WERI-Rb-1 (cell line): ENCODE data around the gene CNTNAP1.
"Not testable (repeated sequence)": the region's sequence is repeated elsewhere in the genome, so short reads cannot be mapped to it uniquely, and the experiment has no call there.

Experiments used
- DNase-seq: peaks from one replicate; pipeline ENCODE4 v3.0.0-alpha.2; 2020
- H3K27ac ChIP-seq: fragments of 250-450 bp; sonication (Bioruptor Pico); 2 replicates; pipeline ENCODE4 v1.5.1; 2020; ENCODE audit warnings: mild to moderate bottlenecking, moderate library complexity
- H3K27me3 ChIP-seq: fragments of 250-450 bp; sonication (Bioruptor Pico); 2 replicates; pipeline ENCODE4 v1.5.1; 2021; ENCODE audit warnings: mild to moderate bottlenecking, low read depth, moderate library complexity; ENCODE audit not compliant: insufficient read depth, severe bottlenecking
- H3K36me3 ChIP-seq: fragments of 250-450 bp; sonication (Bioruptor Pico); 2 replicates; pipeline ENCODE4 v1.5.1; 2020; ENCODE audit warnings: mild to moderate bottlenecking, moderate library complexity
- H3K4me3 ChIP-seq: 2 replicates; pipeline ENCODE4 v1.5.1; 2011; ENCODE audit warnings: low read depth, mild to moderate bottlenecking, control low read depth, low read length
- H3K9me3 ChIP-seq: fragments of 250-450 bp; sonication (Bioruptor Pico); 2 replicates; pipeline ENCODE4 v1.5.1; 2021; ENCODE audit warnings: mild to moderate bottlenecking, moderate library complexity; ENCODE audit not compliant: severe bottlenecking
- CTCF ChIP-seq: IDR thresholded peaks from 2 replicates; pipeline ENCODE4 v1.5.1; 2011; ENCODE audit warnings: low read depth, mild to moderate bottlenecking, control low read depth, inconsistent platforms, low read length

Gene CNTNAP1

GRCh38 chr17:42659079-42659931 lies 23.0 kb upstream of the CNTNAP1 start, which contains the start of gene TUBG2:
Gene TUBG2, plus strand, starts transcription at chr17:42659284. Its CDS starts 220 bp downstream, at chr17:42659504.
- peak within 1 kb of the TSS; percentile 80 for H3K4me3 ChIP-seq
- H3K27me3 ChIP-seq = no peaks in the 10 kb centered on the region
- H3K27ac ChIP-seq = peak within 1 kb of the TSS; percentile 61
- peaks cover 5% of the 10 kb centered on the region for H3K9me3 ChIP-seq
- H3K36me3 ChIP-seq = peaks cover 24% of the 10 kb centered on the region
- TF ChIP-seq CTCF = no peak
- peak; percentile 98 for DNase-seq

GRCh38 chr17:42659932-42660274 lies 22.4 kb upstream of the CNTNAP1 start:
- not testable (repeated sequence) for H3K4me3 ChIP-seq, H3K27ac ChIP-seq, H3K27me3 ChIP-seq, H3K9me3 ChIP-seq, DNase-seq
- H3K36me3 ChIP-seq = peaks cover 27% of the 10 kb centered on the region

GRCh38 chr17:42660692-42661345 lies 21.5 kb upstream of the CNTNAP1 start:
- Histone ChIP-seq H3K36me3 (peaks cover 34% of the 10 kb centered on the region), H3K27ac (no peak overlapping the region), H3K4me3 (no peak overlapping the region), H3K9me3 (peaks cover 5% of the 10 kb centered on the region), H3K27me3 (no peaks in the 10 kb centered on the region)
- no peak for DNase-seq
- no peak for TF ChIP-seq CTCF

GRCh38 chr17:42665581-42666001 lies 16.7 kb upstream of the CNTNAP1 start:
- TF ChIP-seq CTCF = no peak
- Histone ChIP-seq H3K9me3 (no peaks in the 10 kb centered on the region), H3K27ac (no peak overlapping the region), H3K4me3 (no peak overlapping the region), H3K36me3 (peaks cover 76% of the 10 kb centered on the region), H3K27me3 (no peaks in the 10 kb centered on the region)
- no peak for DNase-seq

- H3K9me3 ChIP-seq, H3K27me3 ChIP-seq, DNase-seq, H3K27ac ChIP-seq, H3K4me3 ChIP-seq: not testable (repeated sequence)
- peaks cover 79% of the 10 kb centered on the region for H3K36me3 ChIP-seq
Observed at GRCh38 chr17:42666126-42666525, 16.2 kb upstream of the CNTNAP1 start.

GRCh38 chr17:42667088-42667951 lies 15.0 kb upstream of the CNTNAP1 start:
- Histone ChIP-seq H3K4me3 (no peak overlapping the region), H3K9me3 (no peaks in the 10 kb centered on the region), H3K36me3 (peaks cover 80% of the 10 kb centered on the region), H3K27ac (no peak overlapping the region), H3K27me3 (no peaks in the 10 kb centered on the region)
- DNase-seq = no peak
- TF ChIP-seq CTCF = no peak
